H1 (cell line): ENCODE results near the gene RNF130. TPM values are rescaled to one million over a fixed set of nuclear protein-coding genes. Genes with fewer than 3 reads are reported as not detected.
A peak's percentile ranks its signal among the peaks of the same experiment; 100 is the strongest.
"Not testable (repeated sequence)": the region's sequence is repeated elsewhere in the genome, so short reads cannot be mapped to it uniquely, and the experiment has no call there.

Experiments used
- CTCF ChIA-PET: fragments of 300-600 bp; sonication (Branson Sonifier 250); formaldehyde crosslinking; loops from one replicate; lab custom pipeline; 2021; ENCODE audit not compliant: partially characterized antibody; lab: Charles Lee
- POLR2A ChIA-PET: fragments of 300-600 bp; sonication (Branson Sonifier 250); formaldehyde crosslinking; loops from one replicate; lab custom pipeline; 2021; ENCODE audit warnings: inconsistent platforms; ENCODE audit not compliant: partially characterized antibody; lab: Charles Lee
- DNase-seq, 2 experiments: peaks; one replicate each; pipeline versions ENCODE4 v3.0.0 to v3.0.0-alpha.2; 2010 to 2022; ENCODE audit warnings: low spot score in 2 of 2, low read depth in 1 of 2, mixed read lengths in 1 of 2
- FAIRE-seq: peaks from 2 replicates; lab custom pipeline; 2011; peaks lifted over from hg19 to GRCh38; lab: Jason Lieb, UNC
- H2AFZ ChIP-seq: 2 replicates; pipeline ENCODE4 v1.8.1; 2012; ENCODE audit warnings: low read length, inconsistent platforms
- H2AK5ac ChIP-seq: 2 replicates; pipeline ENCODE4 v1.6.1; 2013; ENCODE audit warnings: low read depth, low read length
- H2BK120ac ChIP-seq: replicated peaks from 2 replicates; pipeline ENCODE3; 2013; ENCODE audit warnings: low read depth, low read length, inconsistent platforms
- H2BK12ac ChIP-seq: 2 replicates; pipeline ENCODE4 v1.6.1; 2013; ENCODE audit warnings: low read depth, low read length
- H2BK15ac ChIP-seq: 2 replicates; pipeline ENCODE4 v1.6.1; 2013; ENCODE audit warnings: low read length
- H2BK20ac ChIP-seq: 2 replicates; pipeline ENCODE4 v1.6.1; 2013; ENCODE audit warnings: low read length
- H2BK5ac ChIP-seq: 2 replicates; pipeline ENCODE4 v1.6.1; 2013; ENCODE audit warnings: low read depth, low read length
- H3K14ac ChIP-seq: 2 replicates; pipeline ENCODE4 v1.6.1; 2013; ENCODE audit warnings: inconsistent platforms; ENCODE audit not compliant: insufficient read length
- H3K18ac ChIP-seq: 2 replicates; pipeline ENCODE4 v1.6.1; 2013; ENCODE audit warnings: low read length; ENCODE audit errors: extremely low read depth
- H3K23ac ChIP-seq: 2 replicates; pipeline ENCODE4 v1.6.1; 2013; ENCODE audit warnings: inconsistent platforms; ENCODE audit not compliant: insufficient read length
- H3K23me2 ChIP-seq: 2 replicates; pipeline ENCODE4 v1.6.1; 2013; ENCODE audit warnings: low read depth, low read length
- H3K27ac ChIP-seq: 2 replicates; pipeline ENCODE4 v1.6.1; 2011; ENCODE audit warnings: low read depth, low read length, inconsistent platforms
- H3K27me3 ChIP-seq, 4 experiments: replicated peaks in 1 of 4; 1 replicate in 1 of 4; 2 replicates in 3 of 4; pipeline versions ENCODE4 v1.6.1 to v1.8.1; 2011 to 2013; ENCODE audit warnings: low read length in 3 of 4, mild to moderate bottlenecking in 3 of 4, inconsistent platforms in 2 of 4, mixed read lengths in 2 of 4, moderate library complexity in 1 of 4; ENCODE audit not compliant: control insufficient read depth in 3 of 4, insufficient read depth in 3 of 4; ENCODE audit errors: extremely low read depth in 1 of 4
- H3K36me3 ChIP-seq, 4 experiments: 2 replicates each; pipeline versions ENCODE4 v1.6.1 to v1.8.1; 2011 to 2013; ENCODE audit warnings: mild to moderate bottlenecking in 4 of 4, low read length in 3 of 4, moderate library complexity in 2 of 4, control low read depth in 1 of 4, inconsistent platforms in 1 of 4; ENCODE audit not compliant: insufficient read depth in 4 of 4, control insufficient read depth in 2 of 4
- H3K4ac ChIP-seq: replicated peaks from 2 replicates; pipeline ENCODE3; 2013; ENCODE audit warnings: low read length, low read depth, mixed read lengths, inconsistent platforms; ENCODE audit not compliant: insufficient read length
- H3K4me1 ChIP-seq, 4 experiments: replicated peaks in 1 of 4; 1 replicate in 1 of 4; 2 replicates in 3 of 4; pipeline versions ENCODE4 v1.6.1 to v1.8.1; 2011 to 2013; ENCODE audit warnings: low read length in 3 of 4, inconsistent platforms in 2 of 4, mixed read lengths in 1 of 4; ENCODE audit not compliant: insufficient read depth in 4 of 4, control insufficient read depth in 3 of 4
- H3K4me2 ChIP-seq, 2 experiments: 2 replicates each; pipeline versions ENCODE4 v1.6.1 to v1.8.1; 2011 to 2013; ENCODE audit warnings: low read depth in 2 of 2, low read length in 2 of 2, control low read depth in 1 of 2, inconsistent platforms in 1 of 2, mild to moderate bottlenecking in 1 of 2; ENCODE audit not compliant: insufficient read depth in 1 of 2
- H3K4me3 ChIP-seq, 4 experiments: fragments of 200-600, 300-600 bp in 1 of 4; sonication (generic), shearing (Covaris generic), sonication (Bioruptor Twin) in 1 of 4; 2 replicates each; pipeline versions ENCODE4 v1.5.1 to v1.8.1; 2011 to 2016; ENCODE audit warnings: low read length in 4 of 4, low read depth in 3 of 4, control low read depth in 2 of 4, inconsistent platforms in 2 of 4, mild to moderate bottlenecking in 2 of 4, mixed read lengths in 1 of 4, moderate library complexity in 1 of 4; ENCODE audit not compliant: insufficient read depth in 2 of 4; ENCODE audit errors: extremely low read depth in 1 of 4
- H3K56ac ChIP-seq: replicated peaks from 2 replicates; pipeline ENCODE3; 2013; ENCODE audit warnings: low read depth, mild to moderate bottlenecking, mixed read lengths, low read length, inconsistent platforms; ENCODE audit not compliant: insufficient read length
- H3K79me1 ChIP-seq: 2 replicates; pipeline ENCODE4 v1.6.1; 2013; ENCODE audit warnings: low read depth, low read length, control low read depth
- H3K79me2 ChIP-seq, 2 experiments: 2 replicates each; pipeline versions ENCODE4 v1.6.1 to v1.8.1; 2012 to 2013; ENCODE audit warnings: low read length in 2 of 2, mild to moderate bottlenecking in 2 of 2, inconsistent platforms in 1 of 2; ENCODE audit not compliant: insufficient read depth in 2 of 2, control insufficient read depth in 1 of 2
- H3K9ac ChIP-seq, 4 experiments: replicated peaks in 1 of 4; 1 replicate in 1 of 4; 2 replicates in 3 of 4; pipeline versions ENCODE4 v1.6.1 to v1.8.1; 2011 to 2013; ENCODE audit warnings: low read depth in 3 of 4, low read length in 3 of 4, control low read depth in 2 of 4, mild to moderate bottlenecking in 2 of 4, moderate library complexity in 2 of 4, inconsistent platforms in 1 of 4; ENCODE audit errors: extremely low read depth in 1 of 4
- H3K9me3 ChIP-seq, 2 experiments: 2 replicates each; pipeline versions ENCODE4 v1.6.1 to v1.8.1; 2012 to 2013; ENCODE audit warnings: mild to moderate bottlenecking in 2 of 2, moderate library complexity in 2 of 2, control low read depth in 1 of 2, inconsistent platforms in 1 of 2, low read depth in 1 of 2, low read length in 1 of 2, mixed read lengths in 1 of 2; ENCODE audit not compliant: insufficient read depth in 2 of 2
- H4K20me1 ChIP-seq, 2 experiments: replicated peaks in 1 of 2; 2 replicates each; pipeline versions ENCODE3 to v1.8.1; 2011 to 2013; ENCODE audit warnings: inconsistent platforms in 2 of 2, low read length in 2 of 2, mild to moderate bottlenecking in 1 of 2; ENCODE audit not compliant: insufficient read depth in 2 of 2, control insufficient read depth in 1 of 2
- H4K5ac ChIP-seq: 2 replicates; pipeline ENCODE4 v1.6.1; 2013; ENCODE audit warnings: low read length, low read depth, mixed read lengths, inconsistent platforms; ENCODE audit not compliant: insufficient read length
- H4K8ac ChIP-seq: 2 replicates; pipeline ENCODE4 v1.8.0; 2013; ENCODE audit warnings: mild to moderate bottlenecking, moderate library complexity, low read length, inconsistent platforms; ENCODE audit not compliant: insufficient read depth; ENCODE audit errors: extremely low read depth
- H4K91ac ChIP-seq: replicated peaks from 2 replicates; pipeline ENCODE3; 2013; ENCODE audit warnings: low read length, mixed read lengths, inconsistent platforms; ENCODE audit not compliant: insufficient read length
- RAD21 ChIP-seq, 2 experiments: IDR thresholded peaks in 1 of 2; conservative IDR thresholded peaks in 1 of 2; 2 replicates each; pipeline ENCODE4 v1.6.1; 2011; ENCODE audit warnings: low read depth in 2 of 2, low read length in 2 of 2, improper control_type of control experiment in 1 of 2, inconsistent platforms in 1 of 2, mild to moderate bottlenecking in 1 of 2, moderate library complexity in 1 of 2
- WGBS, 2 experiments: shearing (Covaris generic) in 1 of 2; methylation state at CpG; one replicate each; pipeline versions ENCODE4 v1.1.6 to v1.1.7; 2013 to 2015; ENCODE audit warnings: low lambda C conversion rate in 2 of 2, mixed read lengths in 2 of 2, inconsistent platforms in 1 of 2, low coverage in 1 of 2, missing lambda C conversion rate in 1 of 2; ENCODE audit not compliant: insufficient replicate concordance in 2 of 2, insufficient coverage in 1 of 2, insufficient read length in 1 of 2; ENCODE audit errors: extremely low coverage in 1 of 2, missing lambda C conversion rate in 1 of 2; 5-methylcytosine and 5-hydroxymethylcytosine counted together
- polyA plus RNA-seq, 7 experiments: library from polyadenylated mRNA; depleted of rRNA in 3 of 7; stranded (reverse) in 5 of 7; unstranded in 2 of 7; fragments of >200 nt in 5 of 7; fragments of 200-250 nt in 2 of 7; gene quantifications; 1 replicate in 5 of 7; 2 replicates in 1 of 7; 4 replicates in 1 of 7; pipeline versions ENCODE4 v1.2.1 to v1.2.3, GENCODE V29; 2011 to 2013; ENCODE audit warnings: missing spikeins in 2 of 7, mixed read lengths in 2 of 7
- total RNA-seq: library from RNA; stranded (reverse); fragmentation: NEBNext Ultra II Directional; extraction: Animal tissue kit (Norgen Biotek cat#: 25700); gene quantifications from 2 replicates; pipeline ENCODE4 v1.2.1, GENCODE V29; 2021
- TF ChIP-seq, protein P1 (sequence below), 3 experiments: IDR thresholded peaks; 1 replicate in 2 of 3; 2 replicates in 1 of 3; pipeline versions ENCODE4 v1.5.1 to v1.6.1; 2011; ENCODE audit warnings: low read length in 3 of 3, mild to moderate bottlenecking in 3 of 3, inconsistent platforms in 2 of 3, low read depth in 1 of 3, moderate library complexity in 1 of 3; ENCODE audit not compliant: insufficient read depth in 1 of 3; ENCODE audit errors: control extremely low read depth in 1 of 3

Gene RNF130
- total and polyA plus RNA-seq, 2 of the 8 experiments (the other 6 are each of a cell fraction or from before 2014, with no cell fraction given), result 65.1 to 70.0 TPM

DNA sequence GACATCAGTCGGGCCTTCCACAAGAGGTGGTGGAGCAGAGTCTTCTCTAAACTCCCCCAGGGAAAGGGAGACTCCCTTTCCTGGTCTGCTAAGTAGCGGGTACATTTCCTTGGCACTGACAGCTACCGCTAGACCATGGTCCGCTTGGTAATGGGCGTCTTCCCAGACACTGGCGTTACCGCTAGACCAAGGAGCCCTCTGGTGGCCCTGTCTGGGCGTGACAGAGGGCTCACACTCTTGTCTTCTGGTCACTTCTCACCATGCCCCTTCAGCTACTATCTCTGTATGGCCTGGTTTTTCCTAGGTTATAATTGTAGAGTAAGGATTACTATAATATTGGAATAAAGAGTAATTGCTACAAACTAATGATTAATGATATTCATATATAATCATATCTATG, 81.0 kb downstream of the RNF130 start:
- DNase-seq, H3K79me2 ChIP-seq, H3K18ac ChIP-seq, H2BK20ac ChIP-seq, H4K8ac ChIP-seq, H3K9ac ChIP-seq, H3K4ac ChIP-seq, H3K27me3 ChIP-seq, H4K5ac ChIP-seq, H4K20me1 ChIP-seq, H3K36me3 ChIP-seq, H2AK5ac ChIP-seq, H3K14ac ChIP-seq, H3K9me3 ChIP-seq, H4K91ac ChIP-seq, H3K56ac ChIP-seq, H2BK15ac ChIP-seq, H2BK120ac ChIP-seq, H3K23ac ChIP-seq, H2BK12ac ChIP-seq, FAIRE-seq, H3K79me1 ChIP-seq, H3K4me2 ChIP-seq, H3K23me2 ChIP-seq, H2AFZ ChIP-seq, H3K4me1 ChIP-seq, H2BK5ac ChIP-seq, H3K27ac ChIP-seq, H3K4me3 ChIP-seq: not testable (repeated sequence)
- ChIA-PET POLR2A (interaction anchor here (0.8 to 1.7 kb wide), 2 partner anchors 11 to 12 kb away, joined by 3 read pairs; no protein-coding TSS in a partner anchor), CTCF (interaction anchor here (0.6 to 2.6 kb wide), 13 partner anchors 10 to 183 kb away, joined by 3 to 11 read pairs (median 3); no protein-coding TSS in a partner anchor)
- TF ChIP-seq RAD21 (IDR thresholded peaks at IDR 0.05 in 1 of 2, conservative IDR thresholded peaks at IDR 0.05 in 1 of 2; ENCODE audit: low read depth in 2 of 2, low read length in 2 of 2), result peak; percentile 32 to 48
- TF ChIP-seq, protein P1, sequence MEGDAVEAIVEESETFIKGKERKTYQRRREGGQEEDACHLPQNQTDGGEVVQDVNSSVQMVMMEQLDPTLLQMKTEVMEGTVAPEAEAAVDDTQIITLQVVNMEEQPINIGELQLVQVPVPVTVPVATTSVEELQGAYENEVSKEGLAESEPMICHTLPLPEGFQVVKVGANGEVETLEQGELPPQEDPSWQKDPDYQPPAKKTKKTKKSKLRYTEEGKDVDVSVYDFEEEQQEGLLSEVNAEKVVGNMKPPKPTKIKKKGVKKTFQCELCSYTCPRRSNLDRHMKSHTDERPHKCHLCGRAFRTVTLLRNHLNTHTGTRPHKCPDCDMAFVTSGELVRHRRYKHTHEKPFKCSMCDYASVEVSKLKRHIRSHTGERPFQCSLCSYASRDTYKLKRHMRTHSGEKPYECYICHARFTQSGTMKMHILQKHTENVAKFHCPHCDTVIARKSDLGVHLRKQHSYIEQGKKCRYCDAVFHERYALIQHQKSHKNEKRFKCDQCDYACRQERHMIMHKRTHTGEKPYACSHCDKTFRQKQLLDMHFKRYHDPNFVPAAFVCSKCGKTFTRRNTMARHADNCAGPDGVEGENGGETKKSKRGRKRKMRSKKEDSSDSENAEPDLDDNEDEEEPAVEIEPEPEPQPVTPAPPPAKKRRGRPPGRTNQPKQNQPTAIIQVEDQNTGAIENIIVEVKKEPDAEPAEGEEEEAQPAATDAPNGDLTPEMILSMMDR (IDR thresholded peaks at IDR 0.05; ENCODE audit: control extremely low read depth in 1 of 3, insufficient read depth in 1 of 3, low read depth in 1 of 3, low read length in 3 of 3), result peak; percentile 23 to 37 (median 26); a peak in 3 of 4 replicates
- 83% methylated on average over 8 of the region's 8 CpGs; no CpG with 5 or more reads in 1 of the 2 experiments for WGBS, 2 experiments
